ENCODE measurements around the gene SCN4A.
"Not testable (repeated sequence)": the region's sequence is repeated elsewhere in the genome, so short reads cannot be mapped to it uniquely, and the experiment has no call there.

- TF ChIP-seq EZH2 (IDR thresholded peaks at IDR 0.05; ENCODE audit: insufficient read depth, low read length): not testable (repeated sequence)
- TF ChIP-seq, protein P1, sequence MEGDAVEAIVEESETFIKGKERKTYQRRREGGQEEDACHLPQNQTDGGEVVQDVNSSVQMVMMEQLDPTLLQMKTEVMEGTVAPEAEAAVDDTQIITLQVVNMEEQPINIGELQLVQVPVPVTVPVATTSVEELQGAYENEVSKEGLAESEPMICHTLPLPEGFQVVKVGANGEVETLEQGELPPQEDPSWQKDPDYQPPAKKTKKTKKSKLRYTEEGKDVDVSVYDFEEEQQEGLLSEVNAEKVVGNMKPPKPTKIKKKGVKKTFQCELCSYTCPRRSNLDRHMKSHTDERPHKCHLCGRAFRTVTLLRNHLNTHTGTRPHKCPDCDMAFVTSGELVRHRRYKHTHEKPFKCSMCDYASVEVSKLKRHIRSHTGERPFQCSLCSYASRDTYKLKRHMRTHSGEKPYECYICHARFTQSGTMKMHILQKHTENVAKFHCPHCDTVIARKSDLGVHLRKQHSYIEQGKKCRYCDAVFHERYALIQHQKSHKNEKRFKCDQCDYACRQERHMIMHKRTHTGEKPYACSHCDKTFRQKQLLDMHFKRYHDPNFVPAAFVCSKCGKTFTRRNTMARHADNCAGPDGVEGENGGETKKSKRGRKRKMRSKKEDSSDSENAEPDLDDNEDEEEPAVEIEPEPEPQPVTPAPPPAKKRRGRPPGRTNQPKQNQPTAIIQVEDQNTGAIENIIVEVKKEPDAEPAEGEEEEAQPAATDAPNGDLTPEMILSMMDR (IDR thresholded peaks at IDR 0.05; ENCODE audit: insufficient read depth, low read depth, low read length): not testable (repeated sequence)
Observed at GRCh38 chr17:63894021-63894420, 78.7 kb downstream of the SCN4A start.

All from astrocyte (in vitro differentiated cells and primary cell).